HepG2 (cell line): ENCODE data around the gene C9orf40. TPM values are rescaled to one million over a fixed set of nuclear protein-coding genes. Genes with fewer than 3 reads are reported as not detected.

ENCODE experiments used
- BRD4 ChIP-seq: sonication (generic); formaldehyde crosslinking; IDR thresholded peaks from 2 replicates; pipeline ENCODE4 v1.4.0; 2020; ENCODE audit warnings: missing genetic modification reagents
- ESRRA ChIP-seq: sonication (generic); formaldehyde crosslinking; IDR thresholded peaks from 2 replicates; pipeline ENCODE4 v1.5.1; 2020; ENCODE audit warnings: mild to moderate bottlenecking, low read depth, missing genetic modification reagents
- HMG20B ChIP-seq: conservative IDR thresholded peaks from 2 replicates; pipeline ENCODE4 v1.6.1; 2016; ENCODE audit warnings: missing genetic modification reagents, missing compliant biosample characterization
- HNRNPK ChIP-seq: fragments of 200-400 bp; formaldehyde crosslinking; IDR thresholded peaks from 2 replicates; pipeline ENCODE4 v1.6.1; 2018; ENCODE audit warnings: low read length, low read depth, moderate library complexity, mild to moderate bottlenecking; ENCODE audit not compliant: poor library complexity, severe bottlenecking
- SETDB1 ChIP-seq: sonication (generic); formaldehyde crosslinking; IDR thresholded peaks from 2 replicates; pipeline ENCODE4 v1.5.1; 2020; ENCODE audit warnings: missing genetic modification reagents, mild to moderate bottlenecking, borderline replicate concordance
- SIN3A ChIP-seq: IDR thresholded peaks from 2 replicates; pipeline ENCODE4 v1.6.1; 2011; ENCODE audit warnings: low read depth, mild to moderate bottlenecking, control low read depth, low read length, borderline replicate concordance
- SRSF1 ChIP-seq: fragments of 200-400 bp; formaldehyde crosslinking; optimal IDR thresholded peaks from 2 replicates; pipeline ENCODE3; 2017; ENCODE audit warnings: mild to moderate bottlenecking, low read depth, low read length, moderate library complexity
- U2AF1 ChIP-seq: fragments of 200-400 bp; formaldehyde crosslinking; optimal IDR thresholded peaks from 2 replicates; pipeline ENCODE3; 2017; ENCODE audit warnings: mild to moderate bottlenecking, low read depth, low read length
- XBP1 ChIP-seq: sonication (generic); formaldehyde crosslinking; IDR thresholded peaks from 2 replicates; pipeline ENCODE4 v1.5.0; 2020; ENCODE audit warnings: missing genetic modification reagents
- YY1 ChIP-seq: IDR thresholded peaks from 2 replicates; pipeline ENCODE4 v1.6.1; 2011; ENCODE audit warnings: low read length, low read depth, moderate library complexity, mild to moderate bottlenecking; ENCODE audit not compliant: insufficient read depth, insufficient replicate concordance
- ZFAT ChIP-seq: sonication (generic); formaldehyde crosslinking; conservative IDR thresholded peaks from 2 replicates; pipeline ENCODE4 v1.8.1; 2023; ENCODE audit warnings: missing genetic modification reagents, inconsistent platforms
- ZNF180 ChIP-seq: sonication (generic); formaldehyde crosslinking; IDR thresholded peaks from 2 replicates; pipeline ENCODE4 v1.4.0; 2020; ENCODE audit warnings: low read depth, missing genetic modification reagents, borderline replicate concordance
- ZNF430 ChIP-seq: sonication (generic); formaldehyde crosslinking; IDR thresholded peaks from 2 replicates; pipeline ENCODE4 v1.9.0; 2021; ENCODE audit warnings: mild to moderate bottlenecking, missing genetic modification reagents
- ZNF546 ChIP-seq: sonication (generic); formaldehyde crosslinking; conservative IDR thresholded peaks from 2 replicates; pipeline ENCODE4 v1.8.1; 2023; ENCODE audit warnings: mild to moderate bottlenecking, missing genetic modification reagents
- ZNF563 ChIP-seq: sonication (generic); formaldehyde crosslinking; IDR thresholded peaks from 2 replicates; pipeline ENCODE4 v1.8.0; 2022; ENCODE audit warnings: mild to moderate bottlenecking, moderate library complexity, missing genetic modification reagents
- ZNF775 ChIP-seq: sonication (generic); formaldehyde crosslinking; IDR thresholded peaks from 2 replicates; pipeline ENCODE4 v1.4.0; 2020; ENCODE audit warnings: missing genetic modification reagents, mild to moderate bottlenecking, moderate library complexity, borderline replicate concordance
- ZNF782 ChIP-seq: sonication (generic); formaldehyde crosslinking; IDR thresholded peaks from 2 replicates; pipeline ENCODE4 v1.4.0; 2020; ENCODE audit warnings: missing genetic modification reagents, mild to moderate bottlenecking, borderline replicate concordance
- polyA plus RNA-seq, 8 experiments: library from polyadenylated mRNA; depleted of rRNA in 3 of 8; stranded (reverse) in 7 of 8; unstranded in 1 of 8; fragments of >200 nt; fragmentation: Illumina TruSeq in 4 of 8; extraction: Trizol in 4 of 8; gene quantifications; 2 replicates each; pipeline versions ENCODE4 v1.2.1 to v1.2.3, GENCODE V29; 2011 to 2016; ENCODE audit warnings: low read depth in 4 of 8, missing spikeins in 1 of 8, mixed read lengths in 1 of 8; ENCODE audit not compliant: insufficient read depth in 1 of 8
- total RNA-seq, 5 experiments: library from RNA; depleted of rRNA; stranded (reverse); fragments of >200 nt; fragmentation: Illumina TruSeq; extraction: Trizol; gene quantifications; 2 replicates each; pipeline ENCODE4 v1.2.3, GENCODE V29; 2016; ENCODE audit warnings: low read depth in 1 of 5
- TF ChIP-seq, protein P1 (sequence below): sonication (generic); formaldehyde crosslinking; IDR thresholded peaks from 2 replicates; pipeline ENCODE4 v1.4.0; 2020; ENCODE audit warnings: missing genetic modification reagents
- TF ChIP-seq, protein P2 (sequence below): sonication (generic); formaldehyde crosslinking; conservative IDR thresholded peaks from 2 replicates; pipeline ENCODE4 v1.4.0; 2020; ENCODE audit warnings: missing genetic modification reagents
- TF ChIP-seq, protein P3 (sequence below), 2 experiments: sonication (generic) in 1 of 2; formaldehyde crosslinking in 1 of 2; IDR thresholded peaks; 2 replicates each; pipeline versions ENCODE4 v1.4.0 to v1.6.1; 2018 to 2020; ENCODE audit warnings: missing genetic modification reagents in 2 of 2, borderline replicate concordance in 1 of 2, low read depth in 1 of 2, mild to moderate bottlenecking in 1 of 2, missing biosample characterization in 1 of 2
- TF ChIP-seq, protein P4 (sequence below): sonication (generic); formaldehyde crosslinking; IDR thresholded peaks from 2 replicates; pipeline ENCODE4 v1.4.0; 2020; ENCODE audit warnings: missing genetic modification reagents

C9orf40 gene
- total and polyA plus RNA-seq, 2 of the 13 experiments (the other 11 are each of a cell fraction or from before 2014, with no cell fraction given): 3.0 to 13.5 TPM

DNA sequence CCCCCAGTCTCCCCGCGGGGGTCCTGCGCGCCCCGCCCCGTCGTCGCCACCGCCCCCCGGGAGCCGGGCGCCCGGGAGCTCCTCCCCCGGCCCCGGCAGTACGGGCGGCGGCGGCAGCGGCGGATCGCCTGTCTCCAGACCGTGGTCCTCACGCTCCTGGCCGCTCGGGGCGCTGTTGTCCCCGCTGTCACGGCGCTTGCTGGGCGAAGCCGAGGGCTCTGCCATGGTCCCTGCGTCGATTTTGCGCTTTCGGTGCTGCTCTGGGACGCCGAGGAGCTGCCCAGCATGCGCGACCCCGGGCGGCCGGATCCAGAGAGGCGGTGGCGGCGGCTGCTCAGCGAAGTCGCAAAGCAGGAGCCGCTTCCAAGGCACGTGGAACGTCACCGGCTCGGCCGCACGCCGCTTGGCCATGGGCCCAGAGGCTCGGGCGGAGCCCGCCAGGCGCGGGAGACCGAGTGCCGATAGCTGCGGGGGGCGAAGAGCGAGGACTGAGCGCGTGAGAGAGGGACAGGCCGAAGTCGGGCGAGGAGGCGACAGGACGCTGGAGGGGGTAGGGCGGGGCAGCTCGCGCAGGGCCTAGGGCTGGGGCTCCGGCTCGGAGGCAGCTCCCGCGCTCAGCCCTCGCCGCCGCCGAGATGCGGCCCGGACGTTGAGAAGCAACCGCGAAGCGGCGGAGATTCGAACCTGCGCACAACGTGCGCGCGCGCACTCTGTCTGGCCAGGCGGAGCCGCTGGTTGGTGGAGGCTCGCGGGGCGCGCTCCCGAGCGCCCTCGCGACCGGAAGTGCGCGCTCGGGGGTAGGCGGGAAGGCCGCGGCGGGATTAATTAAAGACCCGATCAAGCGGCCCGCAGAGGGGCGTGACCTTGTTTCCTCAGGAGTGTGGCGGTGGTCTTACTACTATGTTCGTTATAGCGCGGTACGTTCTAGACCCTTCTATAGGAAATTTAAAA lies at the start of gene C9orf40 (continued):
- TF ChIP-seq, protein P1, sequence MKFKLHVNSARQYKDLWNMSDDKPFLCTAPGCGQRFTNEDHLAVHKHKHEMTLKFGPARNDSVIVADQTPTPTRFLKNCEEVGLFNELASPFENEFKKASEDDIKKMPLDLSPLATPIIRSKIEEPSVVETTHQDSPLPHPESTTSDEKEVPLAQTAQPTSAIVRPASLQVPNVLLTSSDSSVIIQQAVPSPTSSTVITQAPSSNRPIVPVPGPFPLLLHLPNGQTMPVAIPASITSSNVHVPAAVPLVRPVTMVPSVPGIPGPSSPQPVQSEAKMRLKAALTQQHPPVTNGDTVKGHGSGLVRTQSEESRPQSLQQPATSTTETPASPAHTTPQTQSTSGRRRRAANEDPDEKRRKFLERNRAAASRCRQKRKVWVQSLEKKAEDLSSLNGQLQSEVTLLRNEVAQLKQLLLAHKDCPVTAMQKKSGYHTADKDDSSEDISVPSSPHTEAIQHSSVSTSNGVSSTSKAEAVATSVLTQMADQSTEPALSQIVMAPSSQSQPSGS (CRISPR knock-in tag): 0 out of 2 replicates have a peak, but pooled peaks have one; percentile 8
- TF ChIP-seq BRD4 (peak; percentile 79; the same call in 1 of the 2 replicates), ZFAT (no peak), ZNF782 (CRISPR knock-in tag) (peak; percentile 59; the same call in 1 of the 2 replicates), ZNF180 (CRISPR knock-in tag) (peak; percentile 73; the same call in 1 of the 2 replicates), YY1 (peak; percentile 76), ESRRA (CRISPR knock-in tag) (no peak), ZNF775 (CRISPR knock-in tag) (peak; percentile 45; the same call in 1 of the 2 replicates), U2AF1 (no peak), HNRNPK (peak; percentile 62), ZNF430 (peak; percentile 70; the same call in 1 of the 2 replicates), SIN3A (peak; percentile 95; the same call in 1 of the 2 replicates), SRSF1 (no peak), ZNF546 (CRISPR knock-in tag) (peak; percentile 62; the same call in 1 of the 2 replicates), HMG20B (CRISPR knock-in tag) (0 out of 2 replicates have a peak, but pooled peaks have one; percentile 30), ZNF563 (CRISPR knock-in tag) (peak; percentile 84; the same call in 1 of the 2 replicates), XBP1 (CRISPR knock-in tag) (no peak), SETDB1 (CRISPR knock-in tag) (no peak)
- TF ChIP-seq, protein P2, sequence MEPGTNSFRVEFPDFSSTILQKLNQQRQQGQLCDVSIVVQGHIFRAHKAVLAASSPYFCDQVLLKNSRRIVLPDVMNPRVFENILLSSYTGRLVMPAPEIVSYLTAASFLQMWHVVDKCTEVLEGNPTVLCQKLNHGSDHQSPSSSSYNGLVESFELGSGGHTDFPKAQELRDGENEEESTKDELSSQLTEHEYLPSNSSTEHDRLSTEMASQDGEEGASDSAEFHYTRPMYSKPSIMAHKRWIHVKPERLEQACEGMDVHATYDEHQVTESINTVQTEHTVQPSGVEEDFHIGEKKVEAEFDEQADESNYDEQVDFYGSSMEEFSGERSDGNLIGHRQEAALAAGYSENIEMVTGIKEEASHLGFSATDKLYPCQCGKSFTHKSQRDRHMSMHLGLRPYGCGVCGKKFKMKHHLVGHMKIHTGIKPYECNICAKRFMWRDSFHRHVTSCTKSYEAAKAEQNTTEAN (CRISPR knock-in tag): 0 out of 2 replicates have a peak, but pooled peaks have one; percentile 16
- TF ChIP-seq, protein P3, sequence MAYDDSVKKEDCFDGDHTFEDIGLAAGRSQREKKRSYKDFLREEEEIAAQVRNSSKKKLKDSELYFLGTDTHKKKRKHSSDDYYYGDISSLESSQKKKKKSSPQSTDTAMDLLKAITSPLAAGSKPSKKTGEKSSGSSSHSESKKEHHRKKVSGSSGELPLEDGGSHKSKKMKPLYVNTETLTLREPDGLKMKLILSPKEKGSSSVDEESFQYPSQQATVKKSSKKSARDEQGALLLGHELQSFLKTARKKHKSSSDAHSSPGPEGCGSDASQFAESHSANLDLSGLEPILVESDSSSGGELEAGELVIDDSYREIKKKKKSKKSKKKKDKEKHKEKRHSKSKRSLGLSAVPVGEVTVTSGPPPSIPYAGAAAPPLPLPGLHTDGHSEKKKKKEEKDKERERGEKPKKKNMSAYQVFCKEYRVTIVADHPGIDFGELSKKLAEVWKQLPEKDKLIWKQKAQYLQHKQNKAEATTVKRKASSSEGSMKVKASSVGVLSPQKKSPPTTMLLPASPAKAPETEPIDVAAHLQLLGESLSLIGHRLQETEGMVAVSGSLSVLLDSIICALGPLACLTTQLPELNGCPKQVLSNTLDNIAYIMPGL (CRISPR knock-in tag; IDR thresholded peaks at IDR 0.05; ENCODE audit: borderline replicate concordance in 1 of 2, low read depth in 1 of 2): peak; percentile 99
- TF ChIP-seq, protein P4, sequence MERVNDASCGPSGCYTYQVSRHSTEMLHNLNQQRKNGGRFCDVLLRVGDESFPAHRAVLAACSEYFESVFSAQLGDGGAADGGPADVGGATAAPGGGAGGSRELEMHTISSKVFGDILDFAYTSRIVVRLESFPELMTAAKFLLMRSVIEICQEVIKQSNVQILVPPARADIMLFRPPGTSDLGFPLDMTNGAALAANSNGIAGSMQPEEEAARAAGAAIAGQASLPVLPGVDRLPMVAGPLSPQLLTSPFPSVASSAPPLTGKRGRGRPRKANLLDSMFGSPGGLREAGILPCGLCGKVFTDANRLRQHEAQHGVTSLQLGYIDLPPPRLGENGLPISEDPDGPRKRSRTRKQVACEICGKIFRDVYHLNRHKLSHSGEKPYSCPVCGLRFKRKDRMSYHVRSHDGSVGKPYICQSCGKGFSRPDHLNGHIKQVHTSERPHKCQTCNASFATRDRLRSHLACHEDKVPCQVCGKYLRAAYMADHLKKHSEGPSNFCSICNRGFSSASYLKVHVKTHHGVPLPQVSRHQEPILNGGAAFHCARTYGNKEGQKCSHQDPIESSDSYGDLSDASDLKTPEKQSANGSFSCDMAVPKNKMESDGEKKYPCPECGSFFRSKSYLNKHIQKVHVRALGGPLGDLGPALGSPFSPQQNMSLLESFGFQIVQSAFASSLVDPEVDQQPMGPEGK: peak; percentile 35; the same call in 1 of the 2 replicates
